Tibial nerve (tissue), 3 donors: ENCODE measurements around the gene PWWP2A.

Experiments used
- POLR2A ChIP-seq, 2 donors: fragments of 450-650 bp; IDR thresholded peaks; one replicate each; pipeline ENCODE4 v1.6.1; 2017; ENCODE audit warnings: antibody characterized with exemption in 2 of 2, mild to moderate bottlenecking in 2 of 2, moderate library complexity in 2 of 2
- TF ChIP-seq, protein P1 (sequence below), 5 experiments: fragments of 200-600 bp in 3 of 5; fragments of 450-650 bp in 2 of 5; sonication (generic) in 3 of 5; IDR thresholded peaks; one replicate each; pipeline ENCODE4 v1.5.1; 2016 to 2019; ENCODE audit warnings: antibody characterized with exemption in 5 of 5, mild to moderate bottlenecking in 3 of 5, moderate library complexity in 2 of 5

GRCh38 chr5:160076997-160077396 lies 42.3 kb downstream of the PWWP2A start:
- TF ChIP-seq, protein P1, sequence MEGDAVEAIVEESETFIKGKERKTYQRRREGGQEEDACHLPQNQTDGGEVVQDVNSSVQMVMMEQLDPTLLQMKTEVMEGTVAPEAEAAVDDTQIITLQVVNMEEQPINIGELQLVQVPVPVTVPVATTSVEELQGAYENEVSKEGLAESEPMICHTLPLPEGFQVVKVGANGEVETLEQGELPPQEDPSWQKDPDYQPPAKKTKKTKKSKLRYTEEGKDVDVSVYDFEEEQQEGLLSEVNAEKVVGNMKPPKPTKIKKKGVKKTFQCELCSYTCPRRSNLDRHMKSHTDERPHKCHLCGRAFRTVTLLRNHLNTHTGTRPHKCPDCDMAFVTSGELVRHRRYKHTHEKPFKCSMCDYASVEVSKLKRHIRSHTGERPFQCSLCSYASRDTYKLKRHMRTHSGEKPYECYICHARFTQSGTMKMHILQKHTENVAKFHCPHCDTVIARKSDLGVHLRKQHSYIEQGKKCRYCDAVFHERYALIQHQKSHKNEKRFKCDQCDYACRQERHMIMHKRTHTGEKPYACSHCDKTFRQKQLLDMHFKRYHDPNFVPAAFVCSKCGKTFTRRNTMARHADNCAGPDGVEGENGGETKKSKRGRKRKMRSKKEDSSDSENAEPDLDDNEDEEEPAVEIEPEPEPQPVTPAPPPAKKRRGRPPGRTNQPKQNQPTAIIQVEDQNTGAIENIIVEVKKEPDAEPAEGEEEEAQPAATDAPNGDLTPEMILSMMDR (IDR thresholded peaks at IDR 0.05), result no peak
- no peak for TF ChIP-seq POLR2A (IDR thresholded peaks at IDR 0.05)
